HG03280 (cell line): ENCODE data around the gene TXN2.

Source experiments
- ATAC-seq: cut with Tn5 transposase; IDR thresholded peaks from one replicate; pipeline ENCODE4 v1.9.1; 2021; ENCODE audit warnings: mild to moderate bottlenecking, moderate library complexity; ENCODE audit not compliant: unreplicated experiment

The TXN2 gene

DNA sequence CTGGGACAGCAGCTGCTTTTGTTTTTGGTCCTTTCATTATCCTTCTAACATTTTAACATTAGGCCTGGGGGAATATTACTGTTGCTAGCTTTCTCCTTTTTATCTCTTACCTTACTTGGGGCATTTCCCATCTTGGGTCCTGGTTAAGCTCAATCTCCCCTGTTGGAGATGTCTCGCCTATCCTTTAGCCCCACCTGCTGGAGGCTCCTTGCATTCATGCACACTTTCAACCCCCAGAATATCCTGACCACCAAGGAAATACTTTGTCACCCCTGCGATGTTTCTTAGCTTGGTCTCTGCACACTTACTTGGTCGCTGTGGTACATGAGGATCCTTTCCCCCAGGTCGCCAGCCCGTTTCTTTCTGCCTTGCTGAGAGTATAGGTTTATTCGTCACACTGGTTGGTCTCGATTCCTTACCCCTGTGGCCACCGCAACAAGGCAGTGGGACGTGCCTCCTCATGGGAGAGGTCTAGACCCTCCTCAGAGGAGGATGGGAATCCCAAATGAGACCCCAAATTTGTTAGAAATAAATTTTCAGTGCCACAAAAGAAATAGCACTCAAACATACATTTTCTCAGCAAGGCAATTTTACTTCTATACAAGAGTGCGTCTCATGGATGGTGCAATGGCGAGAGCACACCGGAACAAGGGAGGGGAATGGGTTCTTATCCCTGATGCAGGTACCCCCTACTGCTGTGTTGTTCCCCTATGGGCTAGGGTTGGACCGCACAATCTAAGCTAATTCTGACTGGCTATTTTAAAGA, 5.4 kb upstream of the TXN2 start:
- no peak for ATAC-seq

DNA sequence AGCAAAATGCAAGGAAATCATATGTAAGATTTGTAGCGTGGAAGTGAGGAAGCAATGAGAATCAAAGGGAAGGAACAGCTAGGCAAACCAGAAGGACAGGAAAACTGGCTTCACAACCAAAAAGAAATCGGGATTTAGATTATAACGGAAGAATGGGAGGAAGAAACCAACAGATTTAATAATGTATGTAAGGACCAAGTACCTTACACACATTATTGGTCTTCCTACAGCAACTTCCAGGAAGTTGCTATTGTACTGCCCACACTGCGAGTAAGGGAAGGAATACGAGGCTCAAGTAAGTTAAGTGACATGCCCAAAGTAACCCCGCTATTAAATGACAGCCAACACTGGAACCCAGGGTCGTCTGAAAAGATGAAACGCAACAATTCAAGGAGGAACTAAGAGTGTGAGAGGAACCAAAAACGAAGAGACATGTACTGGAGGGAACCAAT, 473 bp downstream of the TXN2 start:
- ATAC-seq, result peak; percentile 2

DNA sequence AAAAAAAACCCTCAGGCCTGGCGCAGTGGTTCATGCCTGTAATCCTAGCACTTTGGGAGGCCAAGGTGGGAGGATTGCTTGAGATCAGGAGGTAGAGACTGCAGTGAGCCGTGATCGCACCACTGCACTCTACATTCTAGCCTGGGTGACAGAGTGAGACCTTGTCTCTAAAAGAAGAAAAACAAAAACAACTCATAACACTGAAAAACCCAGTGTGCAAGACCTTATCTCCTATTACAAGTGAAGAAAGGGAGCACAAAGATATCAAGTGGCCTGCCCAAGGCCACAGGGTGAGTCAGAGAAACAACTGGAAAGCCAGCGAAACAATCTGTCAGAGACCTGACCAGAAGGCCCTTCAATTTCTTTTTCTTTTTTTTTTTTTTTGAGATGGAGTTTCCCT, 2.5 kb downstream of the TXN2 start:
- ATAC-seq, result no peak

DNA sequence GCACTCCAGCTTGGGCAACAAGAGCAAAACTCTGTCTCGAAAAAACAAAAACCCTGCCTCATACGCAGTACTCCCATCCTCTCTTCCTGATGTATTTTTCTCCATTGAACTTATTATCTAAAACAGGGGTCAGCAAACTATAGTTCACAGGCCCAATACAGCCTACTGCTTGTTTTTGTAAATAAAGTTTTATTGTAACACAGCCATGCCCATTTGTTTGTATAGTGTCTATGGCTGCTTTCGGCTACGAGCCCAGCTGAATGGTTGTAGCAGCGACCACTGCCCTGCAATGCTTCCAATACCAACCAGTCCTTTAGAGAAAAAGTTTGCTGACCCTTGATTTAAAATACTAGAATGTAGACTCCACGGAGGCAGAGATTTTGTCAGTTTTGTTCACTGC, 6.1 kb downstream of the TXN2 start:
- no peak for ATAC-seq

DNA sequence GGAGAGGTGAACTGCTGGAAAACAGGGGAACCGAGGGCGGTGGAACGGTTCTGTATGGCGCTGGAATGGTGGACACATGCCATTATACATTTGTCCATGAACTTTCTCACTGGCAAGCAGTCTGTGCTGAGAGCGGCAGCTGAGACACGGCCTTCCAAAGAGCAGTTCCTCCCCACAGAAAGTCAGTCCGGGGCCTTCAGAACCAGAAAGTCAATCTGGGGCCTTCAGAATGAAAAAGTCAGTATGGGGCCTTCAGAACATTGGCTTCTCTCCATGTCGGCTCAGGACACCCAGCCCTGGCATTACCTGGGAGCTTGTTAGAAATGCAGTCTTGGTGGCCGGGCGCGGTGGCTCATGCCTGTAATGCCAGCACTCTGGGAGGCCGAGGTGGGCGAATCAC, 8.8 kb downstream of the TXN2 start:
- no peak for ATAC-seq

DNA sequence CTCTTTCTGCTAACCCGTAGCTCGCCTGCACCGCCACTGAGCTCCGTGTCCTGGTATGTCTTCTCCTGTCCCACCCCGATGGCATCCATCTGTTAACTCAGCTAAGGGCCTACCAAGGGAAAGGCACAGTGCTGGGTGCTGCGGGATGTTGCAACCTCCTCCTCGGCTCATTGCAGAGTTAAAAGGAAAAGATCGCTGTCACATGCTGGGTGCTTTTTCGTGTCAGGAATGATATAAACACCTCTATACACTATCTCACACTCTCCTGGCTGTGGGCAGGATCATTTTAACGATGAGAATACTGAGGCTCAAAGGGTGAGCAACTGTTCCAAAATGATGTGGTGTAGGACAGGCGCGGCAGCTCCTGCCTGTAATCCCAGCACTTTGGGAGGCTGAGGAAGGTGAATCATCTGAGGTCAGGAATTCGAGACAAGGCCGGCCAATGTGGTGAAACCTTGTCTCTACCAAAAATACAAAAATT, 10.1 kb downstream of the TXN2 start:
- ATAC-seq, result no peak

DNA sequence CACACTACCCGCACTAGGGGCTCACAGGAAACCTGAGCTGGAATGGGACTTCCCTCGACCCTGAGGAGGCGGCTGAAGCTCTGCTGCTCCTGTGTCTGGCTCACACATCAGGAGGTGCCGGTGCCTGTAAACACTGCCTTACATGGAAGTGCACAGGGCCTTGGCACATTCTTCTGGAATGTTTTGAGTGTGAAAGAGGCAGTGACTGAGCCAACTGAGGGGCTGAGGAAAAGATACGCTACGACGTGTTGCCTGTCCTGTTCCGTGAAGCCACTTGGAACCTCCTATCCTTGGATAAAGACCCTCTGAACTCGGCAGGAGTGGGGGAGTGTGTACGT, 10.5 kb downstream of the TXN2 start:
- no peak for ATAC-seq

DNA sequence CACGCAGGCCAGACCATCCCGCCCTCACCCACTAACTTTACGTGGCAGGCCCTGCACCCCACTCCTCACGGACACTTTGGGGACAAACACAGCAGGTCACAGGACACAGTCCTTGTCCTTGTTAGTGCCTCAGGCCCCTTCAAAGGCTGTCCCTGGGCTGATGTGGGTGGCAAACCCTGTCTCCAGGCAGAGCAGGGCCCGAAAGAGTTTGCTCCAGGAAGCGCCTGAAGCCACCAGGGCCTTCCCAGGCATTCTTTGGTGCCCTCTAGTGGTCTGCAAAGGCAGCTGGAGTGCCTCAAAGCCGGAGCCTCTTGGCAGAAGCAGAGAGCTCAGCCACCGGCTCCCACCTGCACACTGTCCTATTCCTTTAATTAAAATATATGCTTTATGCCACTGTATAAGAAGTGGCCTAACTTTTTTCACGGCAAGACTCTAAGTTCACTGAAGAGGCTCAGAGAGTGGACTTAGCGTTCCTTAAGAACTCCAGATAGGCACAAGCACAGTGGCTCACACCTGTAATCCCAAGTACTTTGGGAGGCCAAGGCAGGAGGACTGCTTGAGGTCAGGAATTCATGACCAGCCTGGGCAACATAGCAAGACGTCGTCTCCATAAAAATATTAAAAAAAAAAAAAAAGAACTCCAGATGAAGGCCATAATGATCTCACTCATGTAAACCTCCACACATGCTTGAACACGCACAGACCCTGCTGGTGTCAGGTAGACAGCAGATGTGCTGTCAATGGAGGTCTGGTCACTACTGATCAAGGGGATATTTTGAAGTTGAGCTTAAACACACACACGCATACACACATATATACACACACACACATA, 11.1 kb downstream of the TXN2 start:
- no peak for ATAC-seq

DNA sequence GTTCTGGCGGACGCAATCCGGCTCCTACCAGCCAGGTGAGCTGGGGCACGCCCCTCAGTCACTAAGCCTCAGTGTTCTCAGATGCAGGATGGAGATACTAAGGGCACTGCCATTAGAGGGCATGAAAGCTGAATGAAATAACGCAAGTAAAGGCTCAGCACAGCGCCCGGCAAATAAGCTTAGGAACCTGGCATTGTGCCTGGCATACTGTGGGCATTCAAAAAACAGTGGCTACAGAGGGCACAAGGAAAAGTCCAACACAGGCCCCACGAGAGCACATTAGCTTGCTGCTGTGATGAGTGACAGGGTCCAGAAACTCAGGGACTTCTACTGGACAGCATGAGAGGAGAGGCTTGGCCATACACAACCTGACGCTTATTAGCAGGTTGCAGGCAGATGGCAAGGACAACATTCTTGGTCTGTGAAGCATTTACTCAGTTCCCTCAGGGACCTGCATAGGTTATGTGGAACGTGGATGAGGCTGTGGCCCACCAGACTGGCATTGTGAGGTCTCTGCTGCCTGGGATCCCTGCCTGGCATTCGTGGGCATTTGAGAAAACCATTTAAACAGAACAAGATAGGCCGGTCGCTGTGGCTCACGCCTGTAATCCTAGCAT, 12.2 kb downstream of the TXN2 start:
- no peak for ATAC-seq

DNA sequence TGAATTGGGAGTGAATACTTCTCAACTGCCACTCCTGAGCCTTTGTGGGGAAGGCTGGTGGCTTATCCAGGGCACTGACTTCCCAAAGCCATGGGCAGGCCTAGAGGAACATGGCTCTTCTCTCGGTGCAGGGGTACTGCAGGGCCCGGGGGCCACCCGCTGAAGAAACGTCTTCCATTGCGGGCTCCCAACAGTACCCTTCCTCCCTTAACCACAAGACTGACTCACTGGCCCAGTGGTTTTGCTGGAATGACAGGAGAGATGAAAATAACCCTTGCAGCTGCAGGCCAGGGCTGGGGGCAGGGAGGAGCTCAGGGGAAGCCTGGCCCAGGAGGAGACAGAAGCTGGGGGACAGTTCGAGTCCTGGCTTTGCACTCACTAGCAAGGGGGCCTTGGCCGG, 13.5 kb downstream of the TXN2 start:
- no peak for ATAC-seq

DNA sequence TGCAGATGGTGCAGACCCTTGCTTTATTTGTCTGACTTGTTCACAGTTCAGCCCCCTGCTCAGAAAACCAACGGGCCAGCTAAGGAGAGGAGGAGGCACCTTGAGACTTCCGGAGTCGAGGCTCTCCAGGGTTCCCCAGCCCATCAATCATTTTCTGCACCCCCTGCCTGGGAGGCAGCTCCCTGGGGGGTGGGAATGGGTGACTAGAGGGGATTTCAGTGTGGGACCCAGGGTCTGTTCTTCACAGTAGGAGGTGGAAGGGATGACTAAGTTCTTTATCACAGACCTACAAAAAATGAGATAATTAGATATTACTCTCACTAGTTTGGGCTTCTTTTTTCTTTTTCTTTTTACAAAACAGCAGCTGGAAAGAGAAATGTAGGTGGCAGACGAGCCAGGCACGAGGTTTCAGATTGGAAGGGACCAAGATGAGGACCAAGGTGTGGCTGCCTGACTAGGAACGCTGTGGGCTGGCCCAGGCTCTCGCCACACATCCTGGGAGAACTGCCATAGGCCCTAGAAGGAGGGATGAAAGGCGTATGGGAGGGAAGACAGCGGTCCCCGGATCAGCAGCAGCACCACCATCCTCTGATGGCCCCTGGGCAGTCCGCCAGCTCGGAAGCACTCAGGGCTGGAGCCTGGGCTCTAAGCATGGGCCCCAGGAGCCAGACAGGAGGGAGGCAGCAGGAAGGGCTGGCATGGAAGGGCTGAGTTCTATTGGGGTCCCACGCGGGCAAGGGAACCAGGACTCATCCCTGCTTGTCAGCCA, 14.2 kb downstream of the TXN2 start:
- no peak for ATAC-seq

DNA sequence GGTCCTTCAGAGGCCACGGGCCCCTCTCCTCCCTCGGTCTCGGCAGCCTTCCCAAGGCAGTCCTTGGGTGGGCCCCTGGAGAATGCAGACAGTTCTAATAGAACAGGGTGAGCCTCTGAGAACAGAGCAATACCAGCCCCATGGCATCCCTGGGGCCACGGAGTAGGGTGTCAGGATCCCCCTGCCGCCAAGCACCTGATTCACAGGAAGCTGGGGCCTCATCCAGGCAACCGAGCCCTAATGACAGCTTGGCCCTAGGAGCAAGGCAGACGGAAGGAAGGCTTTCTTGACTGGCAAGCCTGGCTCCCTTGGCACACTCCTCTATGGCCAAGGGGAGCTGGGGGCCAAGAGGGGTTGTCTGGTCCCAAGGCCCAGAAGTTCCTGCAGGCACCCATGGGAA, 15.2 kb downstream of the TXN2 start:
- no peak for ATAC-seq

DNA sequence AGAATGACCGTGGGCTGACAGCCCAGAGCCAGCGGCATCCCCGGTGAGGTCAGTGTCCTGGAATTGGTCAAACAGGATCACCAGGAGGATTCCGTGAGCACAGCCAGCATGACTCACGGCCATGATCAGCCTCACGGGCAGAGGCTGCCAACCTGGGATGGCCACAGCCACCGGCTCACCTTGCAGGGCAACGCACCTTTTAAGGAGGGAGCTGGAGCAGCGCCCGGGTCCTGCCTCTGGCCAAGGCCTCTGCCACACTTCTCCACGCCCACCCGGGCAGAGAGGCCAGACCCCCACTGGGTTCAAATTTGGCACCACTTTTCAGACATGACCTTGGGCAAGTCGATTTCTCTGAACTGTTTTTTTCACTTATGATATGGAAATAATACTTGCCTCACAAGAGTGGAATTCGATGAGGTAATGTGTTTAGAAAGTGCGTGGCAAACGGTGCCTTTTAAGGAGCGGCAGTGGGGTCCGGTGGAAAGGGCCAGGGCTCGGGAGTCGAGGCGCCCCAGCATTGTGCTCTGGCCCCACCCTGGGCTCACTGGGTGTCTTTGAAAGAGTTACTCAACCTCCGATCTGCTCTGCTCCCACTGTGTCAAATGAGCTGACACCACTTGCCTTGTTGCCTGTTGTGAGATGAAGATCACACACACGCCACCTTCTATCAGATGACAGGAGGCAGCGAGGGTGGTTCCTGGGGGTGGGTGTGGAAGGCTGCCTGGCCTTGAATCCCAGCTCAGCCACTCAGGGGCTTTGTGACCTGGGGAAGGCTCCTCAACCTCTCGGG, 16.0 kb downstream of the TXN2 start:
- ATAC-seq, result no peak

DNA sequence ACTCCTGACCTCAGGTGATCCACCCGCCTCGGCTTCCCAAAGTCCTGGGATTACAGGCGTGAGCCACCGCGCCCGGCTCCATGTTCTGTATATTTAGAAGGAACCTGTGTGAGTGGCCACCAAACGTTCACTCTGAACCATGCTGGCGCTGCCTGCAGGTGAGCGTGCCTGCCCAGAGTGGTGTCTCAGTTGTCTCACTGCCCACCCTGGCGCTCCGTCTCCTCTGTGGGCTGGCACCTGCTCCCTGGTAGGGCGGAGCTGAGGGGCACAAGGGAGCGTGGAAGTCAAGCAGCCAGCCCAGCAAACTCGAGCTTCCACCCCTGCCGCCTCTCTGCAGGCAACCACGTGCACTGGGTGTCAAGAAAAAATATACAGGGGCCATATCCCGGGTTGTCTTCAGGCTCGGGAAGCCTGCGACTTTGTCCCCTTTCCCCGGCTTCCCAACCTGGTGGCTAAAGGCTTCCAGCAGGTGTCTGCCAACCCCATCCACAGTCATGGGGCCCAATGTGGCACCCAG, 16.7 kb downstream of the TXN2 start:
- no peak for ATAC-seq

DNA sequence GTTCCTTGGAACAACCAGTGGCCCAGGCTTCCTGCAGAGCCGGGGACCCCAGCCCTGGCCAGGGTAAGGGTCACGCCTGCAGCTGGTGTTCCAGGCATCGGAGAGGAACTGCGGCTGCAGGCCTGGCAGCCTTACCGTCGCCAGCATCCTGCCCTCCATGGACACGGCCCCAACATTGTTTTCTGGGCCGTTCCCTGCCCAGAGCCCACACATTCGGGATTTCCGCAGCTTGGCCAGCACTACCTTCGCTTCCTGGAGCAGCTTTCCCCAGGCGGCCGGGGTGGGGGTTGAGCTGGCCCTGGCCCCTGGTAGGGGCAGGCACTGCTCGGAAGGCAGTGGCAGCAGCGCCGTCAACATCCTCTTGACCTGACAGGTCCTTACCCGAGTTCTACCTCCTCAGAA, 17.7 kb downstream of the TXN2 start:
- ATAC-seq, result no peak

DNA sequence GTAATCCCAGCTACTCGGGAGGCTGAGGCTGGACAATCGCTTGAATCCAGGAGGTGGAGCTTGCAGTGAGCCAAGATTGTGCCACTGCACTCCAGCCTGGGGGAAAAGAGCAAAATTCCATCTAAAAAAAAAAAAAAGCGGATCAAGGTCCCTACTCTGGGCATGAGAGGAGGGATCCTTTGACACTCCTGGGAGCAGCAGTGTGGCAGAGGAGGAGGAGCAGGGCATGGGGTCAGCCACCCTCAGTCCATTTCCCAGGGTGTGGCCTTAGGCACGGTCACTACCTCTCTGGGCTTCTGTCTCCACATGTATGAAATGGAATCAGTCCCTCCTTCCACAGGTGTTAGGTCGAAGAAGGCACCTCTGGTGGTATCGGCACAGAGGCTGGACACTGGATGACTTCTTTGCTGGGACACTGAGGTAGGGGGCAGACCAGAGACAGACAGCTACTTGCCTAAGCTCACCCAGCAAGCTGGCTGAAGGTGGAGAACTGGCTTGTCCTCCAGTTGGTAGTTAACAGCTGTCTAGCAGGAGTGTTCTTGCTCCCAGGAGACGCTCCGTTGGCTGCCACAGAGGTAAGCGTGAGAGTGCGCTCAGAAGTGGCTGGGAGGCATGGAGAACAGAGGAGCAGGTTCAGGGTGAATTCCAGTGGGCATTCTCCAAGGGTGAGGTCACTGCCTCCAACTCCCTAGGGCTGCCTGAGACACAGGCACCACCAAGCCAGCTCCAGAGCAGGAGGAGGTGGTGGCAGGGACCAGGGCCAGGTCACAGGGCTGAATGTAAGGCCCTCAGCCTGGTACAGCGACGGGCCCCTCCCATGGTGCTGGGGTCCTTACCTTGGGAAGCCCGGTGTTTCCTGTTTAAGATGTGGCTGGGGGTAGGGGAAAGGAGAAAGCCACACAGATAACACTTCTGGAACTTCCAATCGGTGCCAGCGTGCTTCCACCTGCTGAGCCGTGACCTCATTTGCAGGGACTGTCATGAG, 19.5 kb downstream of the TXN2 start:
- no peak for ATAC-seq

DNA sequence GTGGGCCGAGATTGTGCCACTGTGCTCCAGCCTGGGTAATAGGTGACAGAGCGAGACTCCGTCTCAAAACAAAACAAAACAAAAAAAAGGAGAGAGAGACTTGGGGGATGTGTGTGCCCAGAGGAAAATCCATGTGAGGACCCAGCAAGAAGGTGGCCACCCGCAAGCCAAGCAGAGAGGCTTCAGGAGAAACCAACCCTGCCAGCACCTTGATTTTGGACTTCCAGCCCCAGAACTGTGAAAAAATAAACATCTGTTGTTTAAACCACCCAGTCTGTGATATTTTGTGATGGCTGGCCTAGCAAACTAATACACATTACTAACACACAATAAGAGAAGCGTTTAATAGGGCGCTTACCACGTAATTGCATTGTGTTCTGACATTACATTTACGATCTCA, 21.2 kb downstream of the TXN2 start:
- no peak for ATAC-seq

DNA sequence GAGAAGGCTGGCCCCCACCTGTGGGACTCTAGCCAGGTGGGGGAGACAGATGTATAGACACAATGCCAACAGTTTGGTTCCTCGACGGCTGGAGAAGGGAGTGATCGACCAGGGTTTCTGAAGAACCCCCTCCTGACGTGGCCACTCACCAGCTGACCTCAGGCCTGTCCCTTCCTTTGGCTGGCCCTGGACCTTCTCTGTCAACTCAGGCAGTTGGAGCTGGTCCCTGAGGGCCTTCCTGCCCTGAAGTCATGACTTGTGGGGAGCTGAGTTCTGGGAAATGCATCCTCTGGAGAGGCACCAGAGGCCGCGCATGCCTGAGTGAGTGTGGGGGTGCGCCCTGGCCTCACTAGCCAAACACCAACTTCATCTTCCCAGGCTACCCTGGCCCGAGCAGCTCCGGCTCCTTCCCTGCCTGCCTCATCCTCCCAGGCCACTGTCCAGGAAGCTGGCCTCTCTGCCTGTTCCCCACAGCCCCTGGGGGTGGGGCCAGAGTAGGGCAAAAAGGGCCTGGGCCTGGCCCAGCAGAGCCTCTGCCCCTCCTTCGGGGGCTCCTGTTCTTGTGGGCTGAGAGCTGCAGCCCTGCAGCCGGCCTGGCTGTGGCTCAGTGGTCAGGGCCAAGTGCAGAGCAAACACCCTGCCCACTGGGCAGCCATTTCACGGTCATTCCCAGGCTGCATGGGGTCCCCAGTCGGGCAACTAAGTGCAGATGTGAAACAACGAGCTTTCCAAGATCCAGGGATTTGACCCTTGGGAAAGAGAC, 23.6 kb downstream of the TXN2 start:
- ATAC-seq, result no peak
